OCI-LY3 (cell line): Measurements from ENCODE around the gene DAGLA.

Experiments used
- H2AFZ ChIP-seq: fragments of 200-600, 300-600 bp; shearing (Covaris generic); 2 replicates; pipeline ENCODE4 v1.6.0; 2014; ENCODE audit warnings: antibody characterized with exemption, low read depth, low read length
- H3K27ac ChIP-seq: fragments of 200-600, 300-600 bp; sonication (generic); 2 replicates; pipeline ENCODE4 v1.5.1; 2014; ENCODE audit warnings: mild to moderate bottlenecking, low read length, moderate library complexity, mixed read lengths
- H3K27me3 ChIP-seq: fragments of 200-600, 300-600 bp; sonication (generic); 2 replicates; pipeline ENCODE4 v1.6.1; 2014; ENCODE audit warnings: low read depth, low read length, mixed read lengths
- H3K36me3 ChIP-seq: fragments of 200-600, 300-600 bp; sonication (generic); replicated peaks from 2 replicates; pipeline ENCODE3; 2014; ENCODE audit warnings: low read depth, low read length, mixed read lengths
- H3K4me1 ChIP-seq: fragments of 300-600, 200-600 bp; sonication (generic); 2 replicates; pipeline ENCODE4 v1.6.1; 2014; ENCODE audit warnings: low read length, mixed read lengths
- H3K4me2 ChIP-seq: fragments of 200-600, 300-600 bp; sonication (generic); 2 replicates; pipeline ENCODE4 v1.6.1; 2014; ENCODE audit warnings: low read length, mixed read lengths
- H3K4me3 ChIP-seq: fragments of 300-600, 200-600 bp; sonication (generic); 2 replicates; pipeline ENCODE4 v1.5.1; 2014; ENCODE audit warnings: antibody characterized with exemption, mild to moderate bottlenecking, low read length, moderate library complexity
- H3K79me2 ChIP-seq: fragments of 300-600, 200-600 bp; shearing (Covaris generic); 2 replicates; pipeline ENCODE4 v1.6.1; 2014; ENCODE audit warnings: mild to moderate bottlenecking, low read length, mixed read lengths
- H3K9ac ChIP-seq: fragments of 300-600, 200-600 bp; shearing (Covaris generic); 2 replicates; pipeline ENCODE4 v1.6.0; 2014; ENCODE audit warnings: mild to moderate bottlenecking, low read length, moderate library complexity
- H3K9me3 ChIP-seq: fragments of 200-600, 300-600 bp; shearing (Covaris generic); 2 replicates; pipeline ENCODE4 v1.6.1; 2014; ENCODE audit warnings: low read length, mixed read lengths; ENCODE audit not compliant: insufficient read depth
- H4K20me1 ChIP-seq: fragments of 200-600, 300-600 bp; sonication (generic); 2 replicates; pipeline ENCODE4 v1.6.1; 2016; ENCODE audit warnings: low read length, mixed read lengths; ENCODE audit not compliant: insufficient read depth
- CTCF ChIP-seq: fragments of 200-600, 300-600 bp; sonication (generic); IDR thresholded peaks from 2 replicates; pipeline ENCODE4 v1.5.1; 2014; ENCODE audit warnings: antibody characterized with exemption, low read length, low read depth
- EZH2phosphoT487 ChIP-seq: fragments of 200-600 bp; shearing (Covaris generic); IDR thresholded peaks from 2 replicates; pipeline ENCODE4 v1.6.1; 2018; ENCODE audit warnings: antibody characterized with exemption, mixed run types, low read depth

DAGLA gene

DNA sequence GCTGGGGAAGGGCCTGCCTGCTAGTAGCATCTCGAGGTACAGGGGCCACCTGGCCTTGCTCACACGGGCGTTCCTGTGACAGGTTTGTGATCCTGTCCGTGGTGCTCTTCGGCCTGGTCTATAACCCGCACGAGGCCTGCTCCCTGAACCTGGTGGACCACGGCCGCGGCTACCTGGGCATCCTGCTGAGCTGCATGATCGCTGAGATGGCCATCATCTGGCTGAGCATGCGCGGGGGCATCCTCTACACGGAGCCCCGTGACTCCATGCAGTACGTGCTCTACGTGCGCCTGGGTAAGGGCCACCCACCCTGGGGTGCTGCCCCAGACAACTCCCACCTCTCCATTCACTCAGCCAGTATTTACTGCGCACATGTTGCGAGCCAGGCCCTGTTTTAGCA, 40.4 kb downstream of the DAGLA start:
- H3K4me3 ChIP-seq, result no peak overlapping the region
- H3K27me3 ChIP-seq, result peaks cover 3% of the 10 kb centered on the region; the same call in 1 of the 2 replicates
- H2AFZ ChIP-seq, result no peak overlapping the region
- no peak overlapping the region for H3K9ac ChIP-seq
- H3K4me1 ChIP-seq, result no peaks in the 10 kb centered on the region
- no peaks in the 10 kb centered on the region for H3K9me3 ChIP-seq
- H3K27ac ChIP-seq, result no peak overlapping the region
- no peaks in the 10 kb centered on the region for H3K36me3 ChIP-seq
- no peak for TF ChIP-seq EZH2phosphoT487
- TF ChIP-seq CTCF, result no peak
- H4K20me1 ChIP-seq, result no peaks in the 10 kb centered on the region
- H3K79me2 ChIP-seq, result no peaks in the 10 kb centered on the region
- H3K4me2 ChIP-seq, result no peak overlapping the region

- H3K4me1 ChIP-seq, result no peaks in the 10 kb centered on the region
- TF ChIP-seq EZH2phosphoT487, result no peak
- TF ChIP-seq CTCF, result no peak
Observed at GRCh38 chr11:61724437-61724836, 44.2 kb downstream of the DAGLA start.

GRCh38 chr11:61725781-61726231, 45.6 kb downstream of the DAGLA start:
- no peaks in the 10 kb centered on the region for H3K9me3 ChIP-seq
- no peaks in the 10 kb centered on the region for H3K4me1 ChIP-seq
- H3K27ac ChIP-seq, result no peak overlapping the region
- H3K79me2 ChIP-seq, result no peaks in the 10 kb centered on the region
- H4K20me1 ChIP-seq, result no peaks in the 10 kb centered on the region
- no peaks in the 10 kb centered on the region for H3K27me3 ChIP-seq
- no peak overlapping the region for H3K4me3 ChIP-seq
- no peak overlapping the region for H3K4me2 ChIP-seq
- no peak overlapping the region for H2AFZ ChIP-seq
- TF ChIP-seq EZH2phosphoT487 (no peak), CTCF (no peak)
- H3K9ac ChIP-seq, result no peak overlapping the region
- no peaks in the 10 kb centered on the region for H3K36me3 ChIP-seq

More at GRCh38 chr11:61724437-61724836, 44.2 kb downstream of the DAGLA start:
- Histone ChIP-seq H3K4me3 (no peak overlapping the region), H3K79me2 (no peaks in the 10 kb centered on the region), H3K4me2 (no peak overlapping the region), H3K9ac (no peak overlapping the region), H4K20me1 (no peaks in the 10 kb centered on the region), H2AFZ (no peak overlapping the region), H3K27ac (no peak overlapping the region), H3K36me3 (no peaks in the 10 kb centered on the region), H3K9me3 (no peaks in the 10 kb centered on the region), H3K27me3 (no peaks in the 10 kb centered on the region)

DNA sequence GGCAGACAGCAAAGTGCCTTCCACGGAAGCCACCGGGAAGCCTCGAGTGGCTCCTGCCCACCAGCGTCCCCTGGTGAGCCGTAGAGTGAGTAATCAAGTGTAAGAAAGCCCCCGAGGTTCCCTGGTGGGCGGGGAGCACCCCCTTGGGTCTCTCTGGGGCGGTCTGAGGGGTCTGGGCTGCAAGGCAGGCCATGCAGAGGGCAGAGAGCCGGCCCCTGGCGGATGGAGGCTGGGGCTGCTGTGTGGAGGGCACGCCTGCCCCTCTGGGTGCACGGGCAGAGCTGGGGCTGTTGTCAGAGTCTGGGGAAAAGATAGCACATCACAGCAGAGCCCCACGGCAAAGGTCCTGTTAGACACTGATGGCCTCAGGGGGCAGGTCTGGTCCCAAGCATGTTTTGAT, 46.6 kb downstream of the DAGLA start:
- H4K20me1 ChIP-seq, result no peaks in the 10 kb centered on the region
- no peaks in the 10 kb centered on the region for H3K9me3 ChIP-seq
- no peaks in the 10 kb centered on the region for H3K36me3 ChIP-seq
- H3K4me3 ChIP-seq, result no peak overlapping the region
- H3K27me3 ChIP-seq, result no peaks in the 10 kb centered on the region
- no peak overlapping the region for H3K9ac ChIP-seq
- H3K27ac ChIP-seq, result no peak overlapping the region
- H3K79me2 ChIP-seq, result no peaks in the 10 kb centered on the region
- no peak overlapping the region for H3K4me2 ChIP-seq
- no peaks in the 10 kb centered on the region for H3K4me1 ChIP-seq
- H2AFZ ChIP-seq, result no peak overlapping the region
- TF ChIP-seq EZH2phosphoT487 (no peak), CTCF (no peak)
